ENCODE data around the gene CLHC1.

DNA sequence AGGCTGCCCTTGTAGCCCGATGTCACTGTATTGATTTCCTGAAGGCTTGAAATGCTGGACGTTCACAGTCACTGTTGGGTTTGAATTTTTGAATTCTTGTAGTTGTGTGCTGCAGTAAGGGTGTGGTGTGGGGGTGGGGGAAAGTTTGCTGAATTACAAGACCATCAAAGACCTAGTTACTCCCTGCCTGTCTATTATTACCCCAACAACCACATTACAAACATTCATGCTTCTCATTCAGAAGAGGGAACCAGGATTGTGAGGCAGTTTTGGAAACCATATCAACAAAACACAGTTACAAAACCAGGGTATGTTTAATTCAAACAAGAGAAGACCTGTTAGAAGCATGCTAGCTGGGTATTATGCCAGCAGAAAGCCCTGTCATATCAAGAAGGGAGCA is 85.8 kb downstream of the CLHC1 start:
- TF ChIP-seq, protein P1, sequence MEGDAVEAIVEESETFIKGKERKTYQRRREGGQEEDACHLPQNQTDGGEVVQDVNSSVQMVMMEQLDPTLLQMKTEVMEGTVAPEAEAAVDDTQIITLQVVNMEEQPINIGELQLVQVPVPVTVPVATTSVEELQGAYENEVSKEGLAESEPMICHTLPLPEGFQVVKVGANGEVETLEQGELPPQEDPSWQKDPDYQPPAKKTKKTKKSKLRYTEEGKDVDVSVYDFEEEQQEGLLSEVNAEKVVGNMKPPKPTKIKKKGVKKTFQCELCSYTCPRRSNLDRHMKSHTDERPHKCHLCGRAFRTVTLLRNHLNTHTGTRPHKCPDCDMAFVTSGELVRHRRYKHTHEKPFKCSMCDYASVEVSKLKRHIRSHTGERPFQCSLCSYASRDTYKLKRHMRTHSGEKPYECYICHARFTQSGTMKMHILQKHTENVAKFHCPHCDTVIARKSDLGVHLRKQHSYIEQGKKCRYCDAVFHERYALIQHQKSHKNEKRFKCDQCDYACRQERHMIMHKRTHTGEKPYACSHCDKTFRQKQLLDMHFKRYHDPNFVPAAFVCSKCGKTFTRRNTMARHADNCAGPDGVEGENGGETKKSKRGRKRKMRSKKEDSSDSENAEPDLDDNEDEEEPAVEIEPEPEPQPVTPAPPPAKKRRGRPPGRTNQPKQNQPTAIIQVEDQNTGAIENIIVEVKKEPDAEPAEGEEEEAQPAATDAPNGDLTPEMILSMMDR (IDR thresholded peaks at IDR 0.05 in 2 of 3, conservative IDR thresholded peaks at IDR 0.05 in 1 of 3; ENCODE audit: borderline replicate concordance in 1 of 3, insufficient read depth in 1 of 3, low read depth in 2 of 3, low read length in 2 of 3) = no peak
- TF ChIP-seq, protein P2, sequence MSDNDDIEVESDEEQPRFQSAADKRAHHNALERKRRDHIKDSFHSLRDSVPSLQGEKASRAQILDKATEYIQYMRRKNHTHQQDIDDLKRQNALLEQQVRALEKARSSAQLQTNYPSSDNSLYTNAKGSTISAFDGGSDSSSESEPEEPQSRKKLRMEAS (IDR thresholded peaks at IDR 0.05) = no peak

Measured in HCT116 (cell line).